HG03571 (cell line): ENCODE results near the gene MB21D2.

Experiments used
- ATAC-seq: cut with Tn5 transposase; IDR thresholded peaks from one replicate; pipeline ENCODE4 v1.9.1; 2021; ENCODE audit not compliant: unreplicated experiment

Gene MB21D2

DNA sequence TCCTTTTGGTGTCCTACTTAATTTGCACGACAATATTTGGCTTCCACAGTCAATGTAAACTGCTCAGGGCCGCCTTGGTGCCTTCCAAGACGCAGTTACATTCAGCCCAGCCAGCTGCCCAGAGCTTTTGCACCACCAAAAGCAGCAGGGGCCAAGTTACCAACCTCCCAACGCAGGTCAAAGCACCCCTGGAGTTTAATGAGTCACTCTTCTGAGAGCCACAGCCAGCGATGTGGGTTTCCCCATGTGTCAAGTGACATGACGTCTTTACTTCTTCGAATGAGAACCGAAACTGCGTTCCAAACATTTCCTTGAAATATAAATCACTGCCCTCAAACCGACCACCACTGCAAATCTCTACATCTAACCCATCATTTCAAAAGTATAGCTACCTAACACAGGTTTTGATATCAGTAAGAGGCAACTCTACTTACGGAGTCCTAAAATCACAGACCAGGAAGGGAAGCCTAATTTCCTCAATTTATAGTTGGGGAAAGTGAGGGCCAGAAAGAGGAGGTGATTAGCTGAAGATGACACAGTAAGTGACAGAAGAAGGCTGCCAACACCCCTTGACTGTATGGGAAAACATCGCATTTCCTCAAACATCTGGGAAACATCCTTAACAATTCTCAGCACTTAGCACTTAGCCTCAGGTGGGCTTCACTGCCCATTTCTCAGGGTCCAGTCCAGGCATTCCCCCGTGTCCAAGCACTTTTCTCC is 24.5 kb downstream of the MB21D2 start:
- ATAC-seq = peak; percentile 98

GRCh38 chr3:192890347-192891335 is 27.0 kb downstream of the MB21D2 start:
- no peak for ATAC-seq

GRCh38 chr3:192889679-192890078 is 28.0 kb downstream of the MB21D2 start:
- ATAC-seq = no peak

- ATAC-seq = no peak
Measured at GRCh38 chr3:192888190-192888589, 29.5 kb downstream of the MB21D2 start.

GRCh38 chr3:192887701-192888100 is 30.0 kb downstream of the MB21D2 start:
- no peak for ATAC-seq

GRCh38 chr3:192887047-192887446 is 30.6 kb downstream of the MB21D2 start:
- no peak for ATAC-seq

DNA sequence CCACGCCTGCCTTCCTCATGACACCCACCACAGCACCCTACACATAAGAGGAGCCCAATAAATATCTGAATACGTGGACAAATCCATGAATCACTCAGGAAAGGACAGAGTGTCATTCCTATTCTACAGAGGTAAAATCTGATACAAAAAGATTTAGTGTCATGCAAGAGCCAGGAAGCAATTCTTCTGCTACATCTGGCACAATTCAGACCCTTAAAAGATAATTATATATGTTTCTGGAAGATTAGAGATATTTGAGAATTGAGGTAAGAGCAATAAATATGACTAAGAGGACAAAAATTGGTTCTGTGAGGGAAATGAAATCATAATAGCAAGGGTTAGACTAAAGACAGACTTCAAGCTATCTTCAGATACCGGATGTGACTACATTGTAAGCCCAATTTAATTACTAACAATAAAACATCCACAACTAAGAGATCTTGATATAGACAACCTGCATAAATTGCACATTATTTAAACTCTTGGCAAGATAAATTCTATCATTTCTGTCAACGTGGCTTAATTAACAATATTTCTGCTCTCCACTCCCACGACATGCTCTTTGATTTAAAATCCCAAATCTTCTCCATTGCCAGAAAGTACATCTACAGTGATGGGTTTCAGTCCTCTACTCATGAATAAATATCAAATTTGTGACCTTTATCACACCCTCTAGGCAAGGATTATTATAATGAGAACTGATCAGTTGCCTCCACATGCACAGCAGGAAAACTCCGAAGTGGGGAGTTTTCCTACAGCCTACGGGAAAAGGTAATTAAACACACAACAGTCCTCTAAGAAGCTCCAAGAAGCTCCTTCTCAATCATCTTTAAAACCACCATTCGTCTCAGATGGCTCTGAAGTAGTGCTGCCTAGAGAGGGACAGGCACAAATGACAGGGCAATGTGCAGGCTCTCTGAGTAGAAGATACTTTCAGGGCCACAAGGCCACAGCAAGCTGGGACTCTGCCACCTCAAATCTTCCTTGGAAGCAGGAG is 32.6 kb downstream of the MB21D2 start:
- no peak for ATAC-seq

DNA sequence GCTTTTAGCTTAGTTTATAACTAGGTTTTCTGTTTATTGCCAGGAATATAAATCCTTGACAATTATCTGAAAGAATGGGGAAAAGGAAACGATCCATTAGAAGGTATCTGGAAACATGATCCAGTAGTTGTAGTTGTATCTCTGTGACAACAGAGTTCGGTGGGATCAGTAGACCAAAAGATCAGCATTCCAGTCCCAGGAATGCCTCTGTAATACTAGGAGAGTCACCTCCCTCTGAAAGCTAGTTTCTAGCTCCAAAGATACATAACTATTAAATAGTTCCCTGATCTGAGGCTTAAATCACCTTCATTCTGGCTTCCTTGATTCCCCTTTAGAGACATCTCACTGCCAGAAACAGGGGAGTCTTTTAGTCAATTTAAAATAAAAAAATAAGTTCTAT is 34.1 kb downstream of the MB21D2 start:
- no peak for ATAC-seq

- ATAC-seq = no peak
Measured at GRCh38 chr3:192881159-192881786, 36.4 kb downstream of the MB21D2 start.

GRCh38 chr3:192880313-192880712 is 37.3 kb downstream of the MB21D2 start:
- ATAC-seq = no peak

DNA sequence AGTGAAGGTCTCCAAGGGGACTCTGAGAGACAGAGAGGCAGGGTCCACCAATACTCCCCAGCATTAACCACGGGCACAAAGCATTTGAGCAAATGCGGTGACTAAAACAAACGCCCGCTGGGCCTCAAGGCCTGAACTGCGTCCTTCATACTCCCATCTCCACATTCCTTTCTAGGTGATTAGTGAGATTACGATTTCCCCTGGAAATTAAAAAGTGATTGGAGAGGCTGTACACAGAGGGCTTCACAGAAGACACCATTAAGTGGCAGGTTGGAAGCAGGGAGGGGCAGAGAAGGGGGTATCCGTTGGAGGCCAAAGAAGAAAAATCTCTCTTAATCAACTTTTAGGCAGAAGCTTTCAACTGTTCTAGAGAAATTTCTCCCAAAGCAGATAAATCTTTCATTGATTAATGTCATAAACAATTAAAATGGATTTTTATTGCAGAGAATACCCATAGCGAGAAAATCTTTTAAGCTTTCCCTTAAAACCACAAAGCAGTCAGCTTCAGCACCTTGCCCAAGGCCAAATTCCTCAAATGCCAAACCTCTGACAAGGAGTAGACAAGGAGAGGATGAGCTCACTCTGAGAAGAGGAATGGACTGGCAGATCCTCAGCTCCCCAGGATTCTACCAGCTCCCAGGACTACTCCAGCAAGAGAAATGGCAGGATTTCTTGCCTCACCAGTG is 38.2 kb downstream of the MB21D2 start:
- no peak for ATAC-seq

DNA sequence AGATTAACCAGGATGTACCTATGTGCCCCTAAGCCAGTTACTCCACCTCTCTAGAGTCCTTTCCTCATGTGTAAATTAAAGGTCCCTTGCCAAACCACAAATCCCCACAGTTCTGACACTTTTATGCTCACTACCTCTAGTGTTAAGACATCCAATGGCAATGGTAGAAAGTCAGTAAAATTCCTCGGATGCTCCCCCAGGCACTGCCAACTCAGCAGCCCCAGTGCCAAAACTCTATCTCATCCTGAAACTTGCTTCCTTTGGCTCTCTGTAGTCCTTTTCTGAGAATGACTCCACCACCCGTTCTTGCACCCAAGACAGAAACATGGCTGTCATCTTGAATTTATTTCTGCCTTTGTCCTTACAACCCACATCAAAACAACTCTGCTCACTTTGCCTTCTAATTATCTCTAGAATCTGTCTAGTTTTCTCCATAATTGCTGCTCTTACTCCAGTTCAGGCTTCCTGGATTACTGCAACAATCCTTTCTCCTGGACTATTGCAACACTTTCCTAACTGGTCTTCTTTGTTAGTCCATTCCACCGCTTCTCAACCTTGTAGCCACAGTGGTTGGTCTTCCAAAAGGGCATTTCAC is 41.6 kb downstream of the MB21D2 start:
- no peak for ATAC-seq

DNA sequence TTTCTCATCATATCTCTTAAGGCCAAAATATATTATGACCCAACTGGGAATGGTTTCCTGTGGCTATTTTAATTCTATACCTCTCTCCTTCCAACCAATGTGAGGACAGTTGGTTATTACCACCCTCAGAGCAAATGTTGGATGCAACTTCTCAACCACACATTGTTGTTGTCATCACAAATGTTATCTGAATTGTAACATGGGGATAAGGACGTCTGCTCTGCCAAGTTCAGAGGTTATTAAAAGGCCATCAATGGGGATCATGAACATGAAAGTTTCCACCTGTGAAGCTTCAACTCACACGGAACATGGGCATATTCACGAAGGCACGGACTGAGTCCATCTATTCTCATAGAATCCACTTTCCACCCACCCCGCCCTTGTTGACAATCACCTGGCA is 46.8 kb downstream of the MB21D2 start:
- no peak for ATAC-seq

DNA sequence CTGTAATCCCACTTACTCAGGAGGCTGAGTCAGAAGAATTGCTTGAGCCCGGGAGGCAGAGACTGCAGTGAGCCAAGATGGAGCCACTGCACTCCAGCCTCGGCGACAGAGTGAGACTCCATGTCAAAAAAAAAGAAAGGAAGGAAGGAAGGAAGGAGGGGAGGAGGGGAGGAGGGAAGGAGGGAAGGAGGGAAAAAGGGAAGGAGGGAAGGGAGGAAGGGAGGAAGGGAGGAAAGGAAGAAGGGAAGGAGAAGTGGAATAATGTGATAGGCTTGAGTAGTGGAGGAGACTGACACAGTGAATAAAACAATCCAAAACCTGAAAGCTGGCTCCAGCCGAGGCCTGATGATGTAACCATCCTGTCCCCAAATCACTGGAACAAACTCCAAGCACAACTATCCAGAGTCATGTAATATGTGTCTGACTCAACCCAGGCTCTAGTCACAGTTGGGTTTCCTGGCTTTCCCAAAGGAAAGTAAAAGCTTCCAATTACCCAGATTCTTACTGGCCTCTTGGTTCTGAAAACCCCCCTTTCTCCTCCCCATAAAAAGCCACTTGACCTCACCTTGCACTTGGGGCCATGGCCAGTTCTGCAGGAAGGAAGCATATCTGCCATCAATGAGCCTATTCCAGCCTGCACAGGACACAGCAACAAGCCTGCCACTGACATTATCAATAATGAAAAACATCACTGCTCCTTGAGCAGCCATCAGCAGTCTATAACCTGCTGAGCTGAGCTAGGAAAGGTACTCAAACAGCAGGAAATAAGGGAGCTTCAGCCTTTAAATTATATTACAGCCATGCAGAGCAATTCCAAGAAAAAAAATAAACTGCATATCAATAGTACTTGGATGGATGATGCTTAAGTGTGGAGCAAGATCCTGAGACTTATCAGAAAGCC is 48.3 kb downstream of the MB21D2 start:
- ATAC-seq = no peak

GRCh38 chr3:192867645-192868044 is 50.0 kb downstream of the MB21D2 start:
- ATAC-seq = no peak

DNA sequence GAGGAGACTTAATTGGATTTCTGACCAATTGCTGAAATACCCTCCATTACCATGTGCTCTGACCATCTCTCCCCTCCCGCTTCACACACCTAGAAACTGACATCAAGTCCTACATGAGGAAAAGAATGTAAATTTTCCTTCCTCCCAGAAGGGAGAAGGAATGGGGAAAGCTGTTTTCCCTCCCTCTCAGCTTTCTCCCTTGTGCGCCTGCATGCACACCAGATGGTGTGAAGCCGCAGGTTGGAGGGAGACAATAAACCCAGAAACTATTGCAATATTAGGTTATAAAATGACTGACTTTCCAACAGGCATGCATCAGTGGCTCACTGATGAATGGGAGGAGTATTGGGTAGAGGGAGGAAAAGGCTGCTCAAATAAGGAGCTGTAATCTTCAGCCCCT is 50.9 kb downstream of the MB21D2 start:
- no peak for ATAC-seq

DNA sequence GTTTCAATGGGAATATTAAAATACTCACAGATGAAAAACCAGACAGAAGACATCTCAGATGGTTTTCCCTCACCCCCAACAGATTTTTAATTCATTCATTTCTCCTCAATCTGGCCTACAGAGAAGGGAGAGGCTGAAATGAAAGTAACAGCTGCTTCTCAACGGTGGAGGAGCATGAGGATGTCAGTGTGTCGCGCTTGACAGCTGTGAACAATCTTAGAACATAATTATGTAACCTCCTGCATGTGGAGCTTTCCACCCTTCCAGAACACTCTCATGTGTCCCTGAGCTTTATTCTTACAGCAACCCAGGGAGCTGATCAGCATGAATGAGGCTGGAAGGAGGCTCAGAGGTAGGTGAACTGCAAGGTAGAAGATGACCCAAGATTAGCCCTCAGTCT is 52.7 kb downstream of the MB21D2 start:
- peak; percentile 66 for ATAC-seq

GRCh38 chr3:192863091-192863420 is 54.6 kb downstream of the MB21D2 start:
- ATAC-seq = no peak
